K562 (cell line): ENCODE data around the gene DNAJC2. TPM values are rescaled to one million over a fixed set of nuclear protein-coding genes. Genes with fewer than 3 reads are reported as not detected.
A peak's percentile ranks its signal among the peaks of the same experiment; 100 is the strongest.

Source experiments
- CEBPG ChIP-seq, 3 experiments: fragments of 200-800 bp in 1 of 3; sonication (Bioruptor generic) in 1 of 3; sonication (generic) in 1 of 3; formaldehyde crosslinking in 1 of 3; IDR thresholded peaks in 2 of 3; conservative IDR thresholded peaks in 1 of 3; 2 replicates each; pipeline versions ENCODE4 v1.6.1 to v1.8.0; 2016 to 2022; ENCODE audit warnings: missing compliant biosample characterization in 2 of 3, missing genetic modification characterization in 2 of 3, mild to moderate bottlenecking in 1 of 3, missing genetic modification reagents in 1 of 3
- KLF6 ChIP-seq: fragments of 250-450 bp; sonication (Bioruptor Pico); IDR thresholded peaks from 2 replicates; pipeline ENCODE4 v1.4.0; 2020; ENCODE audit warnings: mild to moderate bottlenecking, moderate library complexity, borderline replicate concordance
- PTRF ChIP-seq: fragments of 450-650 bp; IDR thresholded peaks from 2 replicates; pipeline ENCODE4 v1.6.1; 2016; ENCODE audit warnings: mild to moderate bottlenecking, missing genetic modification characterization, missing compliant biosample characterization
- SOX6 ChIP-seq: fragments of 450-650 bp; IDR thresholded peaks from 2 replicates; pipeline ENCODE4 v1.6.1; 2014; ENCODE audit warnings: mild to moderate bottlenecking
- ZNF586 ChIP-seq: fragments of 450-650 bp; formaldehyde crosslinking; conservative IDR thresholded peaks from 2 replicates; pipeline ENCODE4 v1.4.0; 2020; ENCODE audit warnings: mild to moderate bottlenecking, moderate library complexity
- polyA plus RNA-seq, 8 experiments: library from polyadenylated mRNA; depleted of rRNA in 4 of 8; stranded (reverse) in 5 of 8; unstranded in 3 of 8; fragments of >200 nt; fragmentation: Nextera tagmentation in 2 of 8; fragmentation: Illumina TruSeq in 1 of 8; extraction: Ambion mirVana in 2 of 8; extraction: Trizol in 1 of 8; gene quantifications; 2 replicates each; pipeline versions ENCODE4 v1.2.1 to v1.2.3, GENCODE V29; 2011 to 2014; ENCODE audit warnings: inconsistent platforms in 1 of 8, missing spikeins in 1 of 8
- total RNA-seq, 7 experiments: library from RNA; depleted of rRNA in 6 of 7; stranded (reverse); fragments of >200 nt in 6 of 7; fragmentation: Illumina TruSeq in 2 of 7; extraction: Trizol in 2 of 7; gene quantifications; 2 replicates each; pipeline versions ENCODE4 v1.2.1 to v1.2.3, GENCODE V29; 2011 to 2021; ENCODE audit warnings: low replicate concordance in 1 of 7
- TF ChIP-seq, protein P1 (sequence below), 2 experiments: fragments of 450-650 bp; formaldehyde crosslinking in 1 of 2; IDR thresholded peaks; 2 replicates each; pipeline versions ENCODE4 v1.4.0 to v1.6.1; 2014 to 2020; ENCODE audit warnings: mild to moderate bottlenecking in 2 of 2, borderline replicate concordance in 1 of 2, low read depth in 1 of 2

DNAJC2 gene
- total and polyA plus RNA-seq, 9 of the 15 experiments (the other 6 are each of a cell fraction or from before 2014, with no cell fraction given), result 40.2 to 157 (median 92.1) TPM

GRCh38 chr7:103373866-103374643 lies 29.5 kb upstream of the DNAJC2 start (continued):
- TF ChIP-seq, protein P1, sequence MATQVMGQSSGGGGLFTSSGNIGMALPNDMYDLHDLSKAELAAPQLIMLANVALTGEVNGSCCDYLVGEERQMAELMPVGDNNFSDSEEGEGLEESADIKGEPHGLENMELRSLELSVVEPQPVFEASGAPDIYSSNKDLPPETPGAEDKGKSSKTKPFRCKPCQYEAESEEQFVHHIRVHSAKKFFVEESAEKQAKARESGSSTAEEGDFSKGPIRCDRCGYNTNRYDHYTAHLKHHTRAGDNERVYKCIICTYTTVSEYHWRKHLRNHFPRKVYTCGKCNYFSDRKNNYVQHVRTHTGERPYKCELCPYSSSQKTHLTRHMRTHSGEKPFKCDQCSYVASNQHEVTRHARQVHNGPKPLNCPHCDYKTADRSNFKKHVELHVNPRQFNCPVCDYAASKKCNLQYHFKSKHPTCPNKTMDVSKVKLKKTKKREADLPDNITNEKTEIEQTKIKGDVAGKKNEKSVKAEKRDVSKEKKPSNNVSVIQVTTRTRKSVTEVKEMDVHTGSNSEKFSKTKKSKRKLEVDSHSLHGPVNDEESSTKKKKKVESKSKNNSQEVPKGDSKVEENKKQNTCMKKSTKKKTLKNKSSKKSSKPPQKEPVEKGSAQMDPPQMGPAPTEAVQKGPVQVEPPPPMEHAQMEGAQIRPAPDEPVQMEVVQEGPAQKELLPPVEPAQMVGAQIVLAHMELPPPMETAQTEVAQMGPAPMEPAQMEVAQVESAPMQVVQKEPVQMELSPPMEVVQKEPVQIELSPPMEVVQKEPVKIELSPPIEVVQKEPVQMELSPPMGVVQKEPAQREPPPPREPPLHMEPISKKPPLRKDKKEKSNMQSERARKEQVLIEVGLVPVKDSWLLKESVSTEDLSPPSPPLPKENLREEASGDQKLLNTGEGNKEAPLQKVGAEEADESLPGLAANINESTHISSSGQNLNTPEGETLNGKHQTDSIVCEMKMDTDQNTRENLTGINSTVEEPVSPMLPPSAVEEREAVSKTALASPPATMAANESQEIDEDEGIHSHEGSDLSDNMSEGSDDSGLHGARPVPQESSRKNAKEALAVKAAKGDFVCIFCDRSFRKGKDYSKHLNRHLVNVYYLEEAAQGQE (IDR thresholded peaks at IDR 0.05; ENCODE audit: borderline replicate concordance), result no peak
- TF ChIP-seq, protein P1 (CRISPR knock-in tag; IDR thresholded peaks at IDR 0.05; ENCODE audit: low read depth), result no peak
- TF ChIP-seq CEBPG (CRISPR knock-in tag; IDR thresholded peaks at IDR 0.05) (no peak), CEBPG (tag; conservative IDR thresholded peaks at IDR 0.05 in 1 of 2, IDR thresholded peaks at IDR 0.05 in 1 of 2) (no peak), PTRF (tag) (no peak), ZNF586 (no peak), SOX6 (peak; percentile 30; the same call in 1 of the 2 replicates), KLF6 (no peak)
